ENCODE data around the gene COX11. TPM values are rescaled to one million over a fixed set of nuclear protein-coding genes. Genes with fewer than 3 reads are reported as not detected.

COX11 gene
- total and polyA plus RNA-seq, 2 of the 13 experiments (the other 11 are each of a cell fraction or from before 2014, with no cell fraction given) = 103 to 203 TPM

- 0 out of 2 replicates have a peak, but pooled peaks cover 6% of the 10 kb centered on the region for H3K4me1 ChIP-seq (ENCODE audit: insufficient read depth, low read length)
- H3K4me2 ChIP-seq (ENCODE audit: low read depth, low read length) = no peak overlapping the region
- ATAC-seq = no peak
- ChIA-PET POLR2A (no interaction called here), CTCF (ENCODE audit: low intra/inter-chr PET ratio, low total read pairs) (no interaction called here)
- no peak overlapping the region for H3K9ac ChIP-seq (ENCODE audit: insufficient read depth, low read depth, low read length)
- H3K27ac ChIP-seq (ENCODE audit: extremely low read length, insufficient read depth, low read length) = no peak overlapping the region
- no peak overlapping the region for H3K4me3 ChIP-seq (replicated peaks in 1 of 3; ENCODE audit: insufficient read depth in 1 of 3, low read depth in 2 of 3, low read length in 3 of 3)
- H3K9me3 ChIP-seq (ENCODE audit: low read length) = no peaks in the 10 kb centered on the region
- DNase-seq (ENCODE audit: low spot score) = no peak
- no peak overlapping the region for H2AFZ ChIP-seq (ENCODE audit: low read length)
- peaks cover 3 to 37% of the 10 kb centered on the region in 2 experiments for H3K36me3 ChIP-seq (replicated peaks in 1 of 2; ENCODE audit: control insufficient read depth in 1 of 2, insufficient read depth in 2 of 2, low read length in 2 of 2)
- no peaks in the 10 kb centered on the region for H4K20me1 ChIP-seq (ENCODE audit: insufficient read depth, low read length)
- TF ChIP-seq HNRNPUL1 (IDR thresholded peaks at IDR 0.05; ENCODE audit: low read depth, low read length) = no peak
- TF ChIP-seq ZNF343 (CRISPR knock-in tag; IDR thresholded peaks at IDR 0.05) = no peak
- no peak for TF ChIP-seq ZNF543 (CRISPR knock-in tag; IDR thresholded peaks at IDR 0.05)
- TF ChIP-seq ELK4 (CRISPR knock-in tag; IDR thresholded peaks at IDR 0.05; ENCODE audit: borderline replicate concordance) = no peak
- no peak for TF ChIP-seq ZNF777 (CRISPR knock-in tag; IDR thresholded peaks at IDR 0.05)
- TF ChIP-seq PHB2 (IDR thresholded peaks at IDR 0.05; ENCODE audit: partially characterized antibody) = no peak
- WGBS (ENCODE audit: low lambda C conversion rate) = 96% methylated on average over 5 of the region's 5 CpGs
- BruUV-seq (replicated peaks) = no TSS peak
- in situ Hi-C loops (cut with HindIII; ENCODE audit: extremely low pct_ligation_motif_present, low pct_unique_long_range_greater_than_20kb) = no loop called here
- intact Hi-C loops (cut with micrococcal nuclease; ENCODE audit: unreplicated experiment) = no loop called here
- H3K27me3 ChIP-seq (ENCODE audit: control insufficient read depth in 1 of 2, insufficient read depth in 2 of 2, low read length in 2 of 2) = no peaks in the 10 kb centered on the region
- FAIRE-seq = no peak
- no peaks in the 10 kb centered on the region for H3K79me2 ChIP-seq (ENCODE audit: insufficient read depth, low read length)
Observed at GRCh38 chr17:54924405-54924804, 44.0 kb downstream of the COX11 start.

- FAIRE-seq (no peak), DNase-seq (ENCODE audit: low spot score) (no peak), ATAC-seq (no peak)
- Histone ChIP-seq H3K4me1 (ENCODE audit: insufficient read depth, low read length) (0 out of 2 replicates have a peak, but pooled peaks cover 2% of the 10 kb centered on the region), H3K27ac (ENCODE audit: extremely low read length, insufficient read depth, low read length) (no peak overlapping the region), H3K4me3 (replicated peaks in 1 of 3; ENCODE audit: insufficient read depth in 1 of 3, low read depth in 2 of 3, low read length in 3 of 3) (no peak overlapping the region), H2AFZ (ENCODE audit: low read length) (no peak overlapping the region), H3K9me3 (ENCODE audit: low read length) (peaks cover 13% of the 10 kb centered on the region), H3K27me3 (ENCODE audit: control insufficient read depth in 1 of 2, insufficient read depth in 2 of 2, low read length in 2 of 2) (no peaks in the 10 kb centered on the region), H3K9ac (ENCODE audit: insufficient read depth, low read depth, low read length) (no peak overlapping the region), H3K4me2 (ENCODE audit: low read depth, low read length) (no peak overlapping the region), H3K36me3 (replicated peaks in 1 of 2; ENCODE audit: control insufficient read depth in 1 of 2, insufficient read depth in 2 of 2, low read length in 2 of 2) (peaks cover 13 to 39% of the 10 kb centered on the region in 2 experiments), H3K79me2 (ENCODE audit: insufficient read depth, low read length) (no peaks in the 10 kb centered on the region), H4K20me1 (ENCODE audit: insufficient read depth, low read length) (no peaks in the 10 kb centered on the region)
- BruUV-seq (replicated peaks) = no TSS peak
- CTCF ChIA-PET (ENCODE audit: low intra/inter-chr PET ratio, low total read pairs) = no interaction called here
- 98% methylated on average over 6 of the region's 6 CpGs for WGBS (ENCODE audit: low lambda C conversion rate)
- in situ Hi-C loops (cut with HindIII; ENCODE audit: extremely low pct_ligation_motif_present, low pct_unique_long_range_greater_than_20kb) = no loop called here
- intact Hi-C loops (cut with micrococcal nuclease; ENCODE audit: unreplicated experiment) = no loop called here
- POLR2A ChIA-PET = no interaction called here
- no peak for TF ChIP-seq TRAFD1 (CRISPR knock-in tag; IDR thresholded peaks at IDR 0.05; ENCODE audit: borderline replicate concordance)
- no peak for TF ChIP-seq RNF219 (CRISPR knock-in tag; IDR thresholded peaks at IDR 0.05)
Observed at GRCh38 chr17:54920819-54921218, 47.6 kb downstream of the COX11 start.
